ENCODE measurements around the gene CAGE1. TPM values are rescaled to one million over a fixed set of nuclear protein-coding genes. Genes with fewer than 3 reads are reported as not detected.

Gene CAGE1
- total RNA-seq, 1 donor from 2014 or later, result not detected

DNA sequence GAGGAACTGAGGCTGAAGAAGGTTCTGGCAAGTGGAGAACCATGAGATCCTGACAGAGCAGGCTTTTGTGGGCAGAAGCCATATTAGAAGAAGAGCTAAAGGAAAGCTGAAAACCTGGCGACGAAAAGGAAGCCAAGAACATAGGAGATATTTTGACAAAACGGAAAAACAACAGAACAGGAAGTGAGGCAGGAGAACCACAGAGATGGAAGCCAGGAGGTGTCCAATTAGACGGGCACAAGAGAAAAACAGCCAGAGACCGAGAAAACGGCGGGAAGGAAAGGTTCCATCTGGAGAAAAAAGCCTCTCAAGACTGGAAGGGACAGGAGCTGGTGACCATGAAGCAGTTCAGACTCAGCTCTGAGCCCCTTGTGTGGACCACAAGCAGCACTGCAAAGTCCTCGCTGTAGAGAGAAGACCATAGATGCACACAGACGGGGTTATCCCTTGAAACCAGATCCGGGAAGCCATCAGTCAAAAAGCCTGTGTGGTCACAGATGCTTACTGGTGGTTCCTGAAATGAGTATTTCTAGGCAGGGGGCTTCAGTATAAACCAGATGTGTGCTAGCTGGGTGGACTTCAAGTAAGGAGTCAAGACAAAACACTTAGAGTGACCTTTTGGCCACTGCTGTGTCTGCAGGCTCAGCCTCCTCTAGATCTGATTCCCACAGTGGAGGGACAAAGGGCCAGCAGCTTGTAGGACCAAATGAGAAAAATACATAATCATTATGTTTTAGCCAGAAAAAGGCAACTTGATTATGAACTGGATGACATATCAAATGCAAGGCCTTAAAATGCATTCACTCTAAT is 107.2 kb downstream of the CAGE1 start:
- intact Hi-C loops (cut with DNase I), result no loop called here
- no peak for DNase-seq (ENCODE audit: low spot score)

Other genes with a start within 250 kb of the CAGE1 start
- 61.8 TPM for gene SSR1, start 76.5 kb downstream of the CAGE1 start, total RNA-seq
- gene RIOK1, start 66 bp upstream of the CAGE1 start, total RNA-seq, result 11.9 TPM
- gene DSP, start 151.9 kb upstream of the CAGE1 start, total RNA-seq, result 241 TPM
- 13.4 TPM for gene SNRNP48, start 200.5 kb upstream of the CAGE1 start, total RNA-seq